Breast epithelium (tissue), 4 donors: ENCODE measurements around the gene SF3B4. TPM values are rescaled to one million over a fixed set of nuclear protein-coding genes. Genes with fewer than 3 reads are reported as not detected.
"Not testable (repeated sequence)": the region's sequence is repeated elsewhere in the genome, so short reads cannot be mapped to it uniquely, and the experiment has no call there.

Experiments used
- DNase-seq, 2 donors: peaks; one replicate each; pipeline ENCODE4 v3.0.0-alpha.2; 2019; ENCODE audit warnings: low spot score in 2 of 2
- H3K27ac ChIP-seq, 2 donors: fragments of 200-600 bp; sonication (generic) in 1 of 2; one replicate each; pipeline ENCODE4 v1.5.1; 2016 to 2019; ENCODE audit warnings: mild to moderate bottlenecking in 1 of 2
- H3K27me3 ChIP-seq, 2 donors: fragments of 200-600 bp; sonication (generic) in 1 of 2; one replicate each; pipeline versions ENCODE4 v1.5.1 to v1.6.0; 2017 to 2019; ENCODE audit warnings: control low read depth in 1 of 2, mild to moderate bottlenecking in 1 of 2
- H3K36me3 ChIP-seq: fragments of 200-600 bp; one replicate; pipeline ENCODE4 v1.5.1; 2019
- H3K4me1 ChIP-seq, 2 donors: fragments of 200-600 bp; sonication (generic); one replicate each; pipeline ENCODE4 v1.5.1; 2016 to 2019; ENCODE audit warnings: control low read depth in 1 of 2
- H3K4me3 ChIP-seq, 3 donors: fragments of 200-600 bp; sonication (generic); 1 replicate in 2 of 3; 2 replicates in 1 of 3; pipeline ENCODE4 v1.5.1; 2016 to 2019; ENCODE audit warnings: mild to moderate bottlenecking in 3 of 3, moderate library complexity in 2 of 3
- H3K9me3 ChIP-seq, 2 donors: fragments of 200-600 bp; sonication (generic) in 1 of 2; one replicate each; pipeline ENCODE4 v1.5.1; 2016 to 2019; ENCODE audit warnings: control low read depth in 1 of 2
- CTCF ChIP-seq, 3 donors: fragments of 450-650 bp; IDR thresholded peaks; one replicate each; pipeline ENCODE4 v1.5.1; 2016 to 2017; ENCODE audit warnings: antibody characterized with exemption in 3 of 3, mild to moderate bottlenecking in 3 of 3, moderate library complexity in 3 of 3
- POLR2A ChIP-seq: fragments of 450-650 bp; IDR thresholded peaks from one replicate; pipeline ENCODE4 v1.6.1; 2016; ENCODE audit warnings: antibody characterized with exemption, mild to moderate bottlenecking, moderate library complexity
- POLR2AphosphoS5 ChIP-seq, 3 donors: sonication (generic); formaldehyde crosslinking; IDR thresholded peaks; one replicate each; pipeline ENCODE4 v1.6.1; 2017; ENCODE audit warnings: antibody characterized with exemption in 3 of 3
- intact Hi-C: fragments of 100-400 bp; cut with DNase I; formaldehyde crosslinking; loops from one replicate; pipeline ENCODE4 v1.15.1; 2023; ENCODE audit warnings: low total_unique reads
- total RNA-seq, 3 donors: library from RNA; depleted of rRNA; stranded (reverse); fragments of >200 nt; gene quantifications; one replicate each; pipeline ENCODE4 v1.1.0, GENCODE V29; 2016

SF3B4 gene
- total RNA-seq, 3 donors from 2014 or later = 6.9 to 9.7 (median 7.4) TPM

- Histone ChIP-seq H3K36me3 (no peaks in the 10 kb centered on the region), H3K9me3 (no peaks in the 10 kb centered on the region), H3K27me3 (no peaks in the 10 kb centered on the region), H3K4me1 (peaks cover 0 to 13% of the 10 kb centered on the region in 2 donors), H3K27ac (peak overlapping the region; percentile 99 to 100), H3K4me3 (peak overlapping the region; percentile 69 to 83 (median 78))
- TF ChIP-seq POLR2AphosphoS5 (IDR thresholded peaks at IDR 0.05) (peak; percentile 98 to 99 (median 99)), POLR2A (peak; percentile 86), CTCF (IDR thresholded peaks at IDR 0.05) (peak; percentile 41 to 54 (median 50))
- peak; percentile 78 to 94 for DNase-seq
- intact Hi-C loops = no loop called here
Observed at GRCh38 chr1:149887456-149888246, 40.0 kb downstream of the SF3B4 start.

- Histone ChIP-seq H3K4me3 (peak overlapping the region; percentile 69 to 83 (median 78)), H3K27ac (peak overlapping the region; percentile 99 to 100), H3K4me1 (peaks cover 0 to 13% of the 10 kb centered on the region in 2 donors)
- H3K27me3 ChIP-seq, intact Hi-C loops, H3K9me3 ChIP-seq, DNase-seq, H3K36me3 ChIP-seq: not testable (repeated sequence)
Observed at GRCh38 chr1:149887196-149887455, 40.5 kb downstream of the SF3B4 start.

- Histone ChIP-seq H3K9me3 (no peaks in the 10 kb centered on the region), H3K4me1 (peaks cover 0 to 13% of the 10 kb centered on the region in 2 donors), H3K4me3 (peak overlapping the region; percentile 69 to 83 (median 78)), H3K27ac (peak overlapping the region; percentile 99 to 100), H3K27me3 (no peaks in the 10 kb centered on the region), H3K36me3 (no peaks in the 10 kb centered on the region)
- peak; percentile 81 to 97 for DNase-seq
- intact Hi-C loops = no loop called here
- TF ChIP-seq POLR2A (peak; percentile 99), CTCF (IDR thresholded peaks at IDR 0.05) (peak in 2 of 3 donors; percentile 8 to 31), POLR2AphosphoS5 (IDR thresholded peaks at IDR 0.05) (peak; percentile 100)
Observed at GRCh38 chr1:149886396-149887195, 41.0 kb downstream of the SF3B4 start.

GRCh38 chr1:149886121-149886395, 41.5 kb downstream of the SF3B4 start:
- peak overlapping the region; percentile 99 to 100 for H3K27ac ChIP-seq
- DNase-seq, H3K27me3 ChIP-seq, H3K9me3 ChIP-seq, intact Hi-C loops, H3K36me3 ChIP-seq: not testable (repeated sequence)
- peaks cover 0 to 13% of the 10 kb centered on the region in 2 donors for H3K4me1 ChIP-seq
- H3K4me3 ChIP-seq = peak overlapping the region; percentile 69 to 83 (median 78)

- peaks cover 0 to 13% of the 10 kb centered on the region in 2 donors for H3K4me1 ChIP-seq
- H3K27me3 ChIP-seq = no peaks in the 10 kb centered on the region
- peak; percentile 88 to 92 for DNase-seq
- intact Hi-C loops = no loop called here
- H3K4me3 ChIP-seq = peak overlapping the region; percentile 69 to 83 (median 78)
- H3K9me3 ChIP-seq = no peaks in the 10 kb centered on the region
- TF ChIP-seq CTCF (IDR thresholded peaks at IDR 0.05) (peak in 1 of 3 donors; percentile 27), POLR2AphosphoS5 (IDR thresholded peaks at IDR 0.05) (peak; percentile 65 to 88 (median 78)), POLR2A (no peak)
- H3K36me3 ChIP-seq = no peaks in the 10 kb centered on the region
- H3K27ac ChIP-seq = peak overlapping the region; percentile 99 to 100
Observed at GRCh38 chr1:149885339-149886120, 42.1 kb downstream of the SF3B4 start.
